Peyer's patch (tissue), 4 donors: ENCODE measurements around the gene UQCR10. TPM values are rescaled to one million over a fixed set of nuclear protein-coding genes. Genes with fewer than 3 reads are reported as not detected.

Experiments used
- DNase-seq, 3 donors: peaks; one replicate each; pipeline ENCODE4 v3.0.0-alpha.2; 2017 to 2019
- H3K27ac ChIP-seq, 4 donors: fragments of 200-600 bp; sonication (generic); one replicate each; pipeline ENCODE4 v1.5.1; 2016 to 2019
- H3K27me3 ChIP-seq, 2 donors: fragments of 200-600 bp; sonication (generic); one replicate each; pipeline ENCODE4 v1.5.1; 2019
- H3K36me3 ChIP-seq, 3 donors: fragments of 200-600 bp; sonication (generic); one replicate each; pipeline ENCODE4 v1.5.1; 2016 to 2019
- H3K4me1 ChIP-seq, 4 donors: fragments of 200-600 bp; sonication (generic); one replicate each; pipeline ENCODE4 v1.5.1; 2016 to 2019
- H3K4me3 ChIP-seq, 4 donors: fragments of 200-600 bp; sonication (generic); 1 replicate in 3 of 4; 2 replicates in 1 of 4; pipeline ENCODE4 v1.5.1; 2016 to 2019; ENCODE audit warnings: mild to moderate bottlenecking in 1 of 4
- H3K9me3 ChIP-seq, 4 donors: fragments of 200-600 bp; sonication (generic); one replicate each; pipeline ENCODE4 v1.5.1; 2016 to 2019; ENCODE audit warnings: mild to moderate bottlenecking in 1 of 4
- CTCF ChIP-seq, 6 experiments: fragments of 450-650 bp in 4 of 6; fragments of 200-600 bp in 2 of 6; sonication (generic) in 1 of 6; IDR thresholded peaks; one replicate each; pipeline ENCODE4 v1.5.1; 2017 to 2019; ENCODE audit warnings: antibody characterized with exemption in 6 of 6, mild to moderate bottlenecking in 3 of 6, moderate library complexity in 1 of 6
- POLR2A ChIP-seq, 2 donors: fragments of 450-650 bp; IDR thresholded peaks; one replicate each; pipeline ENCODE4 v1.5.1; 2017; ENCODE audit warnings: antibody characterized with exemption in 2 of 2, mild to moderate bottlenecking in 2 of 2, moderate library complexity in 2 of 2
- total RNA-seq, 4 donors: library from RNA; depleted of rRNA; stranded (reverse); fragments of >200 nt; gene quantifications; one replicate each; pipeline ENCODE4 v1.1.0, GENCODE V29; 2016

UQCR10 gene
- total RNA-seq, 4 donors from 2014 or later, result 60.9 to 144 (median 88.2) TPM

DNA sequence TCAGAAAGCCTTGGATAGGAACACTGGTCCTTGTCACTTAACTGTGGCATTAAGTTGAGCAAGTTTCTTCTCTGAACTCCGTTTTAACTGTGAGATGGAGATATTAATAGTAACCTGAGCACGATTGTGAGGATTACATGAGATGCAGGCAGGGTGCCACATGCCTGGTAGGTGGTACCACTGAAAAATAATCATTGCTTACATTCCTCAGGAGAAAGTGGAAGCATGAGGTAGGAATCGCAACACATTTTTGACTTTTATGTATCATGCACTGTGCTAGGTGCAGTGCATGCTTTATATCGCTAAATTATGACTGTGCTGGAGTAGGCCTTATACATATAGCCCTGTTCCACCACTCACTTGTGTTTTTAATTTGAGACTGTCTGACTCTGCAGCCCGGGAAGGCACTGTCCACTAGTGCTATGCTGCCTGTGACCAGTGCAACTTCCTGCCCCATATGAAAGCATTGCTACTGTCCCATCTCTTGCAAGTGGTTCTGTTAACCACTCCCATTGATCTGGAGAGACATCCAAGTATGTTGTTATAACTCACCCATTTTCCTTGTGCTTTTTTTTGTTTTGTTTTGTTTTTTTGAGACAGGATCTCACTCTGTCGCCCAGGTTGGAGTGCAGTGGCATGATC is 1.0 kb downstream of the UQCR10 start:
- no peak for DNase-seq
- H3K36me3 ChIP-seq, result peaks cover 0 to 27% (median 0%) of the 10 kb centered on the region in 3 donors
- peaks cover 0 to 21% (median 3%) of the 10 kb centered on the region in 4 donors for H3K4me1 ChIP-seq
- peak overlapping the region in 3 of 4 donors; percentile 64 to 87 (median 83) for H3K27ac ChIP-seq
- peak overlapping the region; percentile 62 to 79 (median 77) for H3K4me3 ChIP-seq
- no peaks in the 10 kb centered on the region for H3K27me3 ChIP-seq
- no peaks in the 10 kb centered on the region for H3K9me3 ChIP-seq
- no peak for TF ChIP-seq POLR2A (IDR thresholded peaks at IDR 0.05)
- TF ChIP-seq CTCF (IDR thresholded peaks at IDR 0.05), result no peak

- Histone ChIP-seq H3K27me3 (no peaks in the 10 kb centered on the region), H3K4me1 (peaks cover 0 to 21% (median 3%) of the 10 kb centered on the region in 4 donors), H3K27ac (no peak overlapping the region), H3K4me3 (no peak overlapping the region), H3K9me3 (no peaks in the 10 kb centered on the region), H3K36me3 (peaks cover 0 to 27% (median 0%) of the 10 kb centered on the region in 3 donors)
- DNase-seq, result no peak
- TF ChIP-seq POLR2A (IDR thresholded peaks at IDR 0.05) (no peak), CTCF (IDR thresholded peaks at IDR 0.05) (no peak)
Observed at GRCh38 chr22:29769723-29770321, 2.7 kb downstream of the UQCR10 start.

GRCh38 chr22:29772170-29772641 is 5.0 kb downstream of the UQCR10 start:
- Histone ChIP-seq H3K27me3 (no peaks in the 10 kb centered on the region), H3K36me3 (peaks cover 0 to 27% (median 0%) of the 10 kb centered on the region in 3 donors), H3K27ac (no peak overlapping the region), H3K4me3 (no peak overlapping the region), H3K9me3 (no peaks in the 10 kb centered on the region), H3K4me1 (peaks cover 0 to 13% (median 3%) of the 10 kb centered on the region in 4 donors)
- no peak for DNase-seq
- TF ChIP-seq POLR2A (IDR thresholded peaks at IDR 0.05) (no peak), CTCF (IDR thresholded peaks at IDR 0.05) (peak in 2 of 6 experiments; percentile 33 to 37)

GRCh38 chr22:29773233-29773632 is 6.1 kb downstream of the UQCR10 start:
- Histone ChIP-seq H3K27ac (no peak overlapping the region), H3K27me3 (no peaks in the 10 kb centered on the region), H3K4me3 (no peak overlapping the region), H3K36me3 (peaks cover 0 to 27% (median 0%) of the 10 kb centered on the region in 3 donors), H3K9me3 (no peaks in the 10 kb centered on the region), H3K4me1 (peaks cover 0 to 10% (median 2%) of the 10 kb centered on the region in 4 donors)
- TF ChIP-seq POLR2A (IDR thresholded peaks at IDR 0.05) (no peak), CTCF (IDR thresholded peaks at IDR 0.05) (no peak)
- DNase-seq, result no peak

GRCh38 chr22:29780220-29780619 is 13.1 kb downstream of the UQCR10 start:
- no peak for DNase-seq
- Histone ChIP-seq H3K4me1 (peaks cover 0 to 17% (median 3%) of the 10 kb centered on the region in 4 donors), H3K27ac (no peak overlapping the region), H3K36me3 (no peaks in the 10 kb centered on the region), H3K27me3 (no peaks in the 10 kb centered on the region), H3K9me3 (no peaks in the 10 kb centered on the region), H3K4me3 (no peak overlapping the region)
- no peak for TF ChIP-seq CTCF (IDR thresholded peaks at IDR 0.05)
- TF ChIP-seq POLR2A (IDR thresholded peaks at IDR 0.05), result no peak
